ENCODE measurements around the gene ZNF776. TPM values are rescaled to one million over a fixed set of nuclear protein-coding genes. Genes with fewer than 3 reads are reported as not detected.

The ZNF776 gene
- total and polyA plus RNA-seq, 2 of the 13 experiments (the other 11 are each of a cell fraction or from before 2014, with no cell fraction given) = 7.6 to 16.9 TPM

DNA sequence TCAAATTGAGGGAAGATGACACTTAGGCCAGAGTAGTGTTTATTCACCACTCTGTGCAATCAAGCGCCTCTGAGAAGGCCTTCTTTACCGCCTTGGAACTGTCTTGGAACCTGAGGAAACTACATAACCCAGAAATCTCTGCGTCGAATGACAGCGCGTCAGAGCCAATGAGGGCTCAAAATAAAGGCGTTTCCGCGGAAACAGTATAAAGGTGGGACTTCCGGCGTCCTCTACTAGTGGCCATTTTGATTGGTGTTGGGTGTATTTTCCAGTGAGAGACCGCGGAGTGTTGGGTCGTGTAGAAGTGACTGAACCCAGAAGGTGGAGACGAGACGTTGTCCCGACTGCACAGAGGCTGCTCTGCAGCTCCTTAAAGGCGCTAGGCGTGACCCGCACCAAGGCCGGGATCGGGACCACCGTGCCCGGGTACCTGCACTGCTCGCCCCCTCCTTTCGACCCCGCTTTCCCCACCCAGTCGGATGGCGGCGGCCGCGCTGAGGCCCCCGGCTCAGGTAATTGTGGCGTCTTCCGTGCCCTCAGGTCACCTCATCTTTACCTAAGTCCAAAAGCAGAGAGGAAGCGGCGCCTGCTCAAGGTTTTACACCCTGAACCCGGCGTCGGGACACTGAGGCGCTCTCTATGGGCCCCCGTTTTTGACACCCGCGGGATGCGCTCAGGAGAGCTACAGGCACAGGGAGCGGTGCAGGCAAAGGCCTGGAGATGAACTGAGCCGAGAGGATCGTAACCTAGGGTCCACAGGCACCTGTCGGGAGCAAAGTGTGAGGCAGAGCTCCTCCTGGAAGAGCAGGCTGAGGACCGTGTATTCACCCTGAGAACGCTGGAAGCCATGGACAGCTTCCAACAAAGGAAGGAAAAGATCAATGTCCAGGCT, at the start of gene ZNF776 (continued):
- TF ChIP-seq, protein P1, sequence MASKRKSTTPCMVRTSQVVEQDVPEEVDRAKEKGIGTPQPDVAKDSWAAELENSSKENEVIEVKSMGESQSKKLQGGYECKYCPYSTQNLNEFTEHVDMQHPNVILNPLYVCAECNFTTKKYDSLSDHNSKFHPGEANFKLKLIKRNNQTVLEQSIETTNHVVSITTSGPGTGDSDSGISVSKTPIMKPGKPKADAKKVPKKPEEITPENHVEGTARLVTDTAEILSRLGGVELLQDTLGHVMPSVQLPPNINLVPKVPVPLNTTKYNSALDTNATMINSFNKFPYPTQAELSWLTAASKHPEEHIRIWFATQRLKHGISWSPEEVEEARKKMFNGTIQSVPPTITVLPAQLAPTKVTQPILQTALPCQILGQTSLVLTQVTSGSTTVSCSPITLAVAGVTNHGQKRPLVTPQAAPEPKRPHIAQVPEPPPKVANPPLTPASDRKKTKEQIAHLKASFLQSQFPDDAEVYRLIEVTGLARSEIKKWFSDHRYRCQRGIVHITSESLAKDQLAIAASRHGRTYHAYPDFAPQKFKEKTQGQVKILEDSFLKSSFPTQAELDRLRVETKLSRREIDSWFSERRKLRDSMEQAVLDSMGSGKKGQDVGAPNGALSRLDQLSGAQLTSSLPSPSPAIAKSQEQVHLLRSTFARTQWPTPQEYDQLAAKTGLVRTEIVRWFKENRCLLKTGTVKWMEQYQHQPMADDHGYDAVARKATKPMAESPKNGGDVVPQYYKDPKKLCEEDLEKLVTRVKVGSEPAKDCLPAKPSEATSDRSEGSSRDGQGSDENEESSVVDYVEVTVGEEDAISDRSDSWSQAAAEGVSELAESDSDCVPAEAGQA (IDR thresholded peaks at IDR 0.05; ENCODE audit: low read depth) = peak; percentile 89
- TF ChIP-seq, protein P1 (CRISPR knock-in tag; IDR thresholded peaks at IDR 0.05; ENCODE audit: borderline replicate concordance) = peak; percentile 51; the same call in 1 of the 2 replicates
- peak; percentile 86 for TF ChIP-seq AGO2 (optimal IDR thresholded peaks at IDR 0.05; ENCODE audit: low read depth, low read length)
- peak; percentile 73 to 86; a peak in 3 of 4 replicates for TF ChIP-seq POLR2A (IDR thresholded peaks at IDR 0.05; ENCODE audit: insufficient read depth in 1 of 2, low read depth in 2 of 2, low read length in 2 of 2)
- TF ChIP-seq ZNF367 (CRISPR knock-in tag; IDR thresholded peaks at IDR 0.05; ENCODE audit: borderline replicate concordance) = no peak
- TF ChIP-seq CEBPG (CRISPR knock-in tag; IDR thresholded peaks at IDR 0.05) = no peak
- TF ChIP-seq, protein P2, sequence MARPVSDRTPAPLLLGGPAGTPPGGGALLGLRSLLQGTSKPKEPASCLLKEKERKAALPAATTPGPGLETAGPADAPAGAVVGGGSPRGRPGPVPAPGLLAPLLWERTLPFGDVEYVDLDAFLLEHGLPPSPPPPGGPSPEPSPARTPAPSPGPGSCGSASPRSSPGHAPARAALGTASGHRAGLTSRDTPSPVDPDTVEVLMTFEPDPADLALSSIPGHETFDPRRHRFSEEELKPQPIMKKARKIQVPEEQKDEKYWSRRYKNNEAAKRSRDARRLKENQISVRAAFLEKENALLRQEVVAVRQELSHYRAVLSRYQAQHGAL (CRISPR knock-in tag; IDR thresholded peaks at IDR 0.05; ENCODE audit: not compliant biosample characterization) = no peak
- TF ChIP-seq ZNF382 (CRISPR knock-in tag; IDR thresholded peaks at IDR 0.05; ENCODE audit: borderline replicate concordance) = no peak
- no peak for TF ChIP-seq IKZF4 (CRISPR knock-in tag; IDR thresholded peaks at IDR 0.05; ENCODE audit: borderline replicate concordance, low read depth, not compliant biosample characterization)
- TF ChIP-seq GMEB1 (CRISPR knock-in tag; IDR thresholded peaks at IDR 0.05; ENCODE audit: borderline replicate concordance) = peak; percentile 73
- no peak for TF ChIP-seq ZBTB44 (CRISPR knock-in tag; IDR thresholded peaks at IDR 0.05)
- peak; percentile 70 for TF ChIP-seq GATAD1 (CRISPR knock-in tag; IDR thresholded peaks at IDR 0.05)
- TF ChIP-seq ATF1 (CRISPR knock-in tag; IDR thresholded peaks at IDR 0.05) = peak; percentile 82
- TF ChIP-seq ADNP (CRISPR knock-in tag; IDR thresholded peaks at IDR 0.05) = no peak
- 0 out of 2 replicates have a peak, but pooled peaks have one; percentile 62 for TF ChIP-seq NCOA1 (CRISPR knock-in tag; IDR thresholded peaks at IDR 0.05)
- TF ChIP-seq, protein P3, sequence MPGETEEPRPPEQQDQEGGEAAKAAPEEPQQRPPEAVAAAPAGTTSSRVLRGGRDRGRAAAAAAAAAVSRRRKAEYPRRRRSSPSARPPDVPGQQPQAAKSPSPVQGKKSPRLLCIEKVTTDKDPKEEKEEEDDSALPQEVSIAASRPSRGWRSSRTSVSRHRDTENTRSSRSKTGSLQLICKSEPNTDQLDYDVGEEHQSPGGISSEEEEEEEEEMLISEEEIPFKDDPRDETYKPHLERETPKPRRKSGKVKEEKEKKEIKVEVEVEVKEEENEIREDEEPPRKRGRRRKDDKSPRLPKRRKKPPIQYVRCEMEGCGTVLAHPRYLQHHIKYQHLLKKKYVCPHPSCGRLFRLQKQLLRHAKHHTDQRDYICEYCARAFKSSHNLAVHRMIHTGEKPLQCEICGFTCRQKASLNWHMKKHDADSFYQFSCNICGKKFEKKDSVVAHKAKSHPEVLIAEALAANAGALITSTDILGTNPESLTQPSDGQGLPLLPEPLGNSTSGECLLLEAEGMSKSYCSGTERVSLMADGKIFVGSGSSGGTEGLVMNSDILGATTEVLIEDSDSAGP (CRISPR knock-in tag; IDR thresholded peaks at IDR 0.05; ENCODE audit: borderline replicate concordance) = peak; percentile 70; the same call in 1 of the 2 replicates
